Liver (tissue), 9 donors: ENCODE measurements around the gene HHLA2. TPM values are rescaled to one million over a fixed set of nuclear protein-coding genes. Genes with fewer than 3 reads are reported as not detected.

Experiments used
- DNase-seq: peaks from one replicate; pipeline ENCODE4 v3.0.0-alpha.2; 2017; ENCODE audit warnings: low spot score
- H3K27ac ChIP-seq, 2 donors: one replicate each; pipeline ENCODE4 v1.7.0; 2013; ENCODE audit warnings: inconsistent platforms in 2 of 2, low read length in 2 of 2, control low read depth in 1 of 2, low read depth in 1 of 2, mild to moderate bottlenecking in 1 of 2
- H3K27me3 ChIP-seq, 4 donors: one replicate each; pipeline versions ENCODE4 v1.6.1 to v1.7.0; 2013; ENCODE audit warnings: low read length in 3 of 4, inconsistent platforms in 1 of 4, mild to moderate bottlenecking in 1 of 4, moderate library complexity in 1 of 4; ENCODE audit not compliant: control insufficient read depth in 4 of 4, insufficient read depth in 4 of 4
- H3K36me3 ChIP-seq, 4 donors: one replicate each; pipeline versions ENCODE4 v1.6.1 to v1.7.0; 2013; ENCODE audit warnings: low read length in 3 of 4, mild to moderate bottlenecking in 3 of 4, low read depth in 1 of 4, moderate library complexity in 1 of 4; ENCODE audit not compliant: control insufficient read depth in 4 of 4, insufficient read depth in 3 of 4
- H3K4me1 ChIP-seq, 4 donors: one replicate each; pipeline versions ENCODE4 v1.6.1 to v1.7.0; 2013; ENCODE audit warnings: low read length in 3 of 4, mild to moderate bottlenecking in 3 of 4, moderate library complexity in 1 of 4; ENCODE audit not compliant: control insufficient read depth in 4 of 4, insufficient read depth in 4 of 4
- H3K4me3 ChIP-seq, 3 donors: one replicate each; pipeline versions ENCODE4 v1.6.1 to v1.7.0; 2013; ENCODE audit warnings: low read length in 3 of 3, control low read depth in 1 of 3, low read depth in 1 of 3, mild to moderate bottlenecking in 1 of 3
- H3K9ac ChIP-seq, 2 donors: one replicate each; pipeline ENCODE4 v1.7.0; 2013; ENCODE audit warnings: low read length in 2 of 2, mild to moderate bottlenecking in 2 of 2, moderate library complexity in 2 of 2, control low read depth in 1 of 2, low read depth in 1 of 2
- H3K9me3 ChIP-seq, 4 donors: one replicate each; pipeline versions ENCODE4 v1.6.1 to v1.7.0; 2013; ENCODE audit warnings: low read length in 3 of 4; ENCODE audit not compliant: control insufficient read depth in 4 of 4
- FOXA1 ChIP-seq: IDR thresholded peaks from 2 replicates; pipeline ENCODE4 v1.6.1; 2016; ENCODE audit warnings: antibody characterized with exemption
- FOXA2 ChIP-seq: IDR thresholded peaks from 2 replicates; pipeline ENCODE4 v1.6.1; 2016; ENCODE audit warnings: antibody characterized with exemption
- GABPA ChIP-seq, 2 donors: IDR thresholded peaks in 1 of 2; conservative IDR thresholded peaks in 1 of 2; 2 replicates each; pipeline ENCODE4 v1.6.1; 2016; ENCODE audit warnings: antibody characterized with exemption in 2 of 2, mild to moderate bottlenecking in 1 of 2, moderate library complexity in 1 of 2
- HNF4A ChIP-seq, 2 donors: conservative IDR thresholded peaks; 2 replicates each; pipeline ENCODE4 v1.6.1; 2016; ENCODE audit warnings: antibody characterized with exemption in 2 of 2, mild to moderate bottlenecking in 2 of 2
- HNF4G ChIP-seq: IDR thresholded peaks from 2 replicates; pipeline ENCODE4 v1.6.1; 2016; ENCODE audit warnings: antibody characterized with exemption
- NR2F2 ChIP-seq: IDR thresholded peaks from 2 replicates; pipeline ENCODE4 v1.6.1; 2016; ENCODE audit warnings: antibody characterized with exemption
- RAD21 ChIP-seq, 2 donors: IDR thresholded peaks; 2 replicates each; pipeline ENCODE4 v1.6.1; 2016; ENCODE audit warnings: antibody characterized with exemption in 2 of 2, mild to moderate bottlenecking in 2 of 2
- RXRA ChIP-seq, 2 donors: IDR thresholded peaks; 2 replicates each; pipeline ENCODE4 v1.6.1; 2017 to 2018; ENCODE audit warnings: antibody characterized with exemption in 2 of 2, mild to moderate bottlenecking in 1 of 2
- SP1 ChIP-seq: IDR thresholded peaks from 2 replicates; pipeline ENCODE4 v1.6.1; 2018; ENCODE audit warnings: antibody characterized with exemption, mild to moderate bottlenecking
- TAF1 ChIP-seq: conservative IDR thresholded peaks from 2 replicates; pipeline ENCODE4 v1.6.1; 2016; ENCODE audit warnings: antibody characterized with exemption, mild to moderate bottlenecking
- YY1 ChIP-seq: IDR thresholded peaks from 2 replicates; pipeline ENCODE4 v1.6.1; 2016; ENCODE audit warnings: antibody characterized with exemption, mild to moderate bottlenecking
- WGBS: extraction: QIAGEN DNeasy Blood & Tissue Kit; methylation state at CpG from one replicate; pipeline ENCODE4 v1.1.7; 2013; 5-methylcytosine and 5-hydroxymethylcytosine counted together
- polyA plus RNA-seq, 2 donors: library from polyadenylated mRNA; stranded (reverse) in 1 of 2; unstranded in 1 of 2; fragments of 200-250 nt in 1 of 2; fragments of >200 nt in 1 of 2; fragmentation: Nextera tagmentation in 1 of 2; extraction: Ambion mirVana in 1 of 2; gene quantifications; one replicate each; pipeline versions ENCODE4 v1.2.1 to v1.2.3, GENCODE V29; 2013 to 2015
- total RNA-seq, 2 donors: library from RNA; depleted of rRNA; stranded (reverse); fragments of >200 nt; gene quantifications; one replicate each; pipeline ENCODE4 v1.2.3, GENCODE V29; 2014
- TF ChIP-seq, protein P1 (sequence below): IDR thresholded peaks from 2 replicates; pipeline ENCODE4 v1.6.1; 2016; ENCODE audit warnings: antibody characterized with exemption, mild to moderate bottlenecking
- TF ChIP-seq, protein P2 (sequence below): IDR thresholded peaks from 2 replicates; pipeline ENCODE4 v1.6.1; 2016; ENCODE audit warnings: antibody characterized with exemption
- TF ChIP-seq, protein P3 (sequence below): IDR thresholded peaks from 2 replicates; pipeline ENCODE4 v1.6.1; 2016; ENCODE audit warnings: antibody characterized with exemption
- donor health status: healthy.
- donor health status: healthy.
- donor health status: healthy.
- donor health status: healthy.
- donor health status: healthy.

HHLA2 gene
- total and polyA plus RNA-seq, 4 donors, result 0.07 to 0.14 TPM; not detected in 2

DNA sequence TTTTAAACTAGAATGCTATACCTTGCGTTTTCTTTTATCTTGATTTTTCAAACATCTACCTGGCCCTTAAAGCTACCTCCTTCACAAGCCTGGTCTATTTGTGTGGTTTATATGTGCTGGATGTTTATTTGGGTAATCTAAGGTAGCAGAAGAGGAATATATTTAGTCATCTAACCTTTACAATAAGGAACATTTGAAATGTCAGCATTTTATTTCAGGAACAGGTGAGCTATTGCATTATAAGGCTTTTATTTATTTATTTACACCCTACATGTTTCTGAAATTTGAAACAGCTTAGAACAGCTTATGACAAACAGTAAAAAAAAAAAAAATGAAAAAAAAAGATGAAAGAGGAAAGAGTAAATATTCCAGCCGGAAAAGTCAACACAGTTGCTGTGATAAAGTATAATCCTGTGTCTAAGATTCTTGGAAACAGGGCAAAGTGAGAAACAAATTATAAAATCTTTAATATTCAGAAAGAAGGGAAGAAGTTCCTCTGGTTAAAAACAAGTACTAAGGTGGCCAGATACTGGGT, 19.5 kb downstream of the HHLA2 start (continued):
- TF ChIP-seq, protein P1, sequence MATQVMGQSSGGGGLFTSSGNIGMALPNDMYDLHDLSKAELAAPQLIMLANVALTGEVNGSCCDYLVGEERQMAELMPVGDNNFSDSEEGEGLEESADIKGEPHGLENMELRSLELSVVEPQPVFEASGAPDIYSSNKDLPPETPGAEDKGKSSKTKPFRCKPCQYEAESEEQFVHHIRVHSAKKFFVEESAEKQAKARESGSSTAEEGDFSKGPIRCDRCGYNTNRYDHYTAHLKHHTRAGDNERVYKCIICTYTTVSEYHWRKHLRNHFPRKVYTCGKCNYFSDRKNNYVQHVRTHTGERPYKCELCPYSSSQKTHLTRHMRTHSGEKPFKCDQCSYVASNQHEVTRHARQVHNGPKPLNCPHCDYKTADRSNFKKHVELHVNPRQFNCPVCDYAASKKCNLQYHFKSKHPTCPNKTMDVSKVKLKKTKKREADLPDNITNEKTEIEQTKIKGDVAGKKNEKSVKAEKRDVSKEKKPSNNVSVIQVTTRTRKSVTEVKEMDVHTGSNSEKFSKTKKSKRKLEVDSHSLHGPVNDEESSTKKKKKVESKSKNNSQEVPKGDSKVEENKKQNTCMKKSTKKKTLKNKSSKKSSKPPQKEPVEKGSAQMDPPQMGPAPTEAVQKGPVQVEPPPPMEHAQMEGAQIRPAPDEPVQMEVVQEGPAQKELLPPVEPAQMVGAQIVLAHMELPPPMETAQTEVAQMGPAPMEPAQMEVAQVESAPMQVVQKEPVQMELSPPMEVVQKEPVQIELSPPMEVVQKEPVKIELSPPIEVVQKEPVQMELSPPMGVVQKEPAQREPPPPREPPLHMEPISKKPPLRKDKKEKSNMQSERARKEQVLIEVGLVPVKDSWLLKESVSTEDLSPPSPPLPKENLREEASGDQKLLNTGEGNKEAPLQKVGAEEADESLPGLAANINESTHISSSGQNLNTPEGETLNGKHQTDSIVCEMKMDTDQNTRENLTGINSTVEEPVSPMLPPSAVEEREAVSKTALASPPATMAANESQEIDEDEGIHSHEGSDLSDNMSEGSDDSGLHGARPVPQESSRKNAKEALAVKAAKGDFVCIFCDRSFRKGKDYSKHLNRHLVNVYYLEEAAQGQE, result no peak
- no peak for TF ChIP-seq GABPA (IDR thresholded peaks at IDR 0.05 in 1 of 2, conservative IDR thresholded peaks at IDR 0.05 in 1 of 2)
- no peak for TF ChIP-seq TAF1

DNA sequence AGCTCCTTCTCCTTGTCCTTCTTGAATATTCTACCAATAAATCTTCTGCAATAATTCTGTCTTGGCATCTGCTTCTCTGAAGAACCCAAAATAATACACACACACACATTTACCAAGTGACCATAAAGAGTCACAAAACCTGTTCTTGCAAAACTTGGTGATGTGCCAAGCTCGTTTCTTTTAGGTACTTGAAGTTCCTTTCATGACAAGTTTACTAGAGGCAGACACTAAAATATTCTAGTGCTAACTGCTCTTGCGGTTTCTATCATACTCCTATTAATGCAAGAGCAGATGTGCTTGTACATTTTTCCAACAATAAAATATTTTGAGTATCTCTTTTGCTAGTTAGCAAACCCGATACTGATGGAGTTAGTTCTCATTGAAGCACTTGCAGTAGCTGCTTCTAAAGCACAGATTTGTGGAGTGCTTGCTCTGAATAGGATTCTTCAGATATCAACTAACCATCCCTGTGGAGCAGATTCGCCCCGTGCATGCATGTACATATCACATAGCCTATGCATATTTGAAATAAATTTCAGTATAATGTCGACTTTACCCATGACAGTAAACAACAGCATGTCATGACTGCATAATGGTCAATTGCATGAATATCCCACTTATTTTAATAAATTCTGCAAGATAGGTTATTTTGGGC, 23.2 kb downstream of the HHLA2 start:
- H3K9me3 ChIP-seq, result no peaks in the 10 kb centered on the region
- TF ChIP-seq, protein P2, sequence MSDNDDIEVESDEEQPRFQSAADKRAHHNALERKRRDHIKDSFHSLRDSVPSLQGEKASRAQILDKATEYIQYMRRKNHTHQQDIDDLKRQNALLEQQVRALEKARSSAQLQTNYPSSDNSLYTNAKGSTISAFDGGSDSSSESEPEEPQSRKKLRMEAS, result no peak
- TF ChIP-seq, protein P1, result no peak
- no peak for TF ChIP-seq RAD21 (IDR thresholded peaks at IDR 0.05)
- no peak for TF ChIP-seq NR2F2
- no peak for TF ChIP-seq FOXA1
- TF ChIP-seq HNF4A (conservative IDR thresholded peaks at IDR 0.05), result no peak
- no peak for TF ChIP-seq YY1
- no peak for TF ChIP-seq FOXA2
- 74% methylated on average over 6 of the region's 6 CpGs for WGBS
- no peak for DNase-seq
- no peak overlapping the region for H3K27ac ChIP-seq
- H3K4me3 ChIP-seq, result no peak overlapping the region
- no peak overlapping the region for H3K9ac ChIP-seq
- H3K36me3 ChIP-seq, result no peaks in the 10 kb centered on the region
- H3K27me3 ChIP-seq, result peaks cover 0 to 7% (median 0%) of the 10 kb centered on the region in 4 donors
- H3K4me1 ChIP-seq, result no peaks in the 10 kb centered on the region

DNA sequence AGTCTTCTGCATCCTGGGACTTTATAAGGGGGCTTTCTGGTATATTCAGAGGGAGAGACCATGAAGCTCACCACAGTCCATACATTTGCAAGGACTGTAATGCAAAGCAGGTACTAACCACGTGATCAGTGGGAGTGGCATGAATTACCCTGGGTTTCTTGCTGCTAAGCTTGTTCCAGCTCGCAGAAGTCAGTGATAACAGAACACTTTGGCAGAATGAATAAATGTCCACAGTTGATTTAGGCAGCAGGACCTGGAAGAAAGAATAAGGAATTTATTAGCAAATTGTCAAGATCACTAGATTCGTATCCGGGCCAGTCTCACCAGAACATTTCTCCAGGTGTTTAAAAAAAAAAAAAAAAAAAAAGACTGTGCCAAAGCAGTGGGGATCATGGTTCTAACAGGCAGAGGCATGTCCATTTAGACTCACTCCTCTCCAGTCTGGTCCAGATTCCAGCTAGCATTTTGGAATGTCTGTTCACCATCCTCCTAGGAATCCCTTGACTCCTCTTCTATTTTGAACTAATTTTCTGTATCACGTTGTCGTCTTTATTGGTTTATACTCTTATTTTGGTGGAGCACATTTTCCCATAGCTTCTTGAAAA, 24.5 kb downstream of the HHLA2 start:
- no peak for DNase-seq
- TF ChIP-seq TAF1 (no peak), SP1 (no peak), FOXA2 (no peak), HNF4G (no peak), RXRA (IDR thresholded peaks at IDR 0.05) (no peak), HNF4A (conservative IDR thresholded peaks at IDR 0.05) (no peak)
- TF ChIP-seq, protein P1, result no peak
- TF ChIP-seq, protein P2, result no peak
- TF ChIP-seq, protein P3, sequence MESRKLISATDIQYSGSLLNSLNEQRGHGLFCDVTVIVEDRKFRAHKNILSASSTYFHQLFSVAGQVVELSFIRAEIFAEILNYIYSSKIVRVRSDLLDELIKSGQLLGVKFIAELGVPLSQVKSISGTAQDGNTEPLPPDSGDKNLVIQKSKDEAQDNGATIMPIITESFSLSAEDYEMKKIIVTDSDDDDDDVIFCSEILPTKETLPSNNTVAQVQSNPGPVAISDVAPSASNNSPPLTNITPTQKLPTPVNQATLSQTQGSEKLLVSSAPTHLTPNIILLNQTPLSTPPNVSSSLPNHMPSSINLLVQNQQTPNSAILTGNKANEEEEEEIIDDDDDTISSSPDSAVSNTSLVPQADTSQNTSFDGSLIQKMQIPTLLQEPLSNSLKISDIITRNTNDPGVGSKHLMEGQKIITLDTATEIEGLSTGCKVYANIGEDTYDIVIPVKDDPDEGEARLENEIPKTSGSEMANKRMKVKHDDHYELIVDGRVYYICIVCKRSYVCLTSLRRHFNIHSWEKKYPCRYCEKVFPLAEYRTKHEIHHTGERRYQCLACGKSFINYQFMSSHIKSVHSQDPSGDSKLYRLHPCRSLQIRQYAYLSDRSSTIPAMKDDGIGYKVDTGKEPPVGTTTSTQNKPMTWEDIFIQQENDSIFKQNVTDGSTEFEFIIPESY, result no peak
- Histone ChIP-seq H3K9me3 (no peaks in the 10 kb centered on the region), H3K9ac (no peak overlapping the region), H3K27me3 (peaks cover 0 to 7% (median 0%) of the 10 kb centered on the region in 4 donors), H3K4me1 (no peaks in the 10 kb centered on the region), H3K27ac (no peak overlapping the region), H3K4me3 (no peak overlapping the region), H3K36me3 (no peaks in the 10 kb centered on the region)
- WGBS, result 86% methylated on average over 6 of the region's 6 CpGs
